Activated gamma-delta T cell (primary cell): ENCODE results near the gene STYXL1.
"Not testable (repeated sequence)": the region's sequence is repeated elsewhere in the genome, so short reads cannot be mapped to it uniquely, and the experiment has no call there.

Experiments used
- DNase-seq: peaks from one replicate; lab custom pipeline; 2025; lab: John Stamatoyannopoulos, UW

Gene STYXL1

GRCh38 chr7:76065016-76065612 is 17.3 kb upstream of the STYXL1 start:
- DNase-seq, result no peak

- no peak for DNase-seq
These were observed 16.6 kb upstream of the STYXL1 start for GRCh38 chr7:76064208-76064970.

- DNase-seq, result no peak
These were observed 15.7 kb upstream of the STYXL1 start for GRCh38 chr7:76063525-76063924.

GRCh38 chr7:76063114-76063513 is 15.3 kb upstream of the STYXL1 start:
- DNase-seq, result no peak

- no peak for DNase-seq
These were observed 14.5 kb upstream of the STYXL1 start for GRCh38 chr7:76062254-76062653.

GRCh38 chr7:76060842-76061241 is 13.0 kb upstream of the STYXL1 start:
- no peak for DNase-seq

GRCh38 chr7:76058745-76059144 is 10.9 kb upstream of the STYXL1 start:
- DNase-seq, result not testable (repeated sequence)

- DNase-seq, result no peak
These were observed 10.0 kb upstream of the STYXL1 start for GRCh38 chr7:76057813-76058145.

GRCh38 chr7:76057103-76057812 is 9.5 kb upstream of the STYXL1 start:
- DNase-seq, result no peak

- no peak for DNase-seq
These were observed 8.4 kb upstream of the STYXL1 start for GRCh38 chr7:76056241-76056640.

GRCh38 chr7:76054123-76055120 is 6.6 kb upstream of the STYXL1 start:
- DNase-seq, result no peak

GRCh38 chr7:76053461-76053860 is 5.7 kb upstream of the STYXL1 start:
- DNase-seq, result no peak

GRCh38 chr7:76052681-76053080 is 4.9 kb upstream of the STYXL1 start:
- not testable (repeated sequence) for DNase-seq

GRCh38 chr7:76051840-76052239 is 4.0 kb upstream of the STYXL1 start:
- DNase-seq, result no peak

- DNase-seq, result no peak
These were observed 2.7 kb upstream of the STYXL1 start for GRCh38 chr7:76050545-76050944.

GRCh38 chr7:76049295-76049694 is 1.5 kb upstream of the STYXL1 start:
- no peak for DNase-seq

- DNase-seq, result no peak
These were observed 828 bp upstream of the STYXL1 start for GRCh38 chr7:76048668-76048988.

GRCh38 chr7:76047305-76047810 is 442 bp downstream of the STYXL1 start:
- DNase-seq, result no peak

- DNase-seq, result no peak
These were observed 3.4 kb downstream of the STYXL1 start for GRCh38 chr7:76044375-76044865.

GRCh38 chr7:76040126-76040525 is 7.7 kb downstream of the STYXL1 start:
- no peak for DNase-seq

- no peak for DNase-seq
These were observed 10.5 kb downstream of the STYXL1 start for GRCh38 chr7:76037310-76037709.

GRCh38 chr7:76031964-76032363 is 15.8 kb downstream of the STYXL1 start:
- no peak for DNase-seq
